ENCODE measurements around the gene SH3RF3.
A peak's percentile ranks its signal among the peaks of the same experiment; 100 is the strongest.
"Not testable (repeated sequence)": the region's sequence is repeated elsewhere in the genome, so short reads cannot be mapped to it uniquely, and the experiment has no call there.

The SH3RF3 gene

GRCh38 chr2:109216332-109216731 is 87.3 kb downstream of the SH3RF3 start:
- no peak for TF ChIP-seq CTCF (IDR thresholded peaks at IDR 0.05; ENCODE audit: control insufficient read depth, insufficient read depth, low read depth, low read length, missing control alignments)
- no peak overlapping the region for H3K4me3 ChIP-seq (ENCODE audit: control insufficient read depth, low read depth, low read length)
- DNase-seq (ENCODE audit: low read depth): no peak

GRCh38 chr2:109217362-109218086 is 88.5 kb downstream of the SH3RF3 start:
- peak; percentile 80 for DNase-seq (ENCODE audit: low read depth)
- no peak for TF ChIP-seq CTCF (IDR thresholded peaks at IDR 0.05; ENCODE audit: control insufficient read depth, insufficient read depth, low read depth, low read length, missing control alignments)
- H3K4me3 ChIP-seq (ENCODE audit: control insufficient read depth, low read depth, low read length): no peak overlapping the region

GRCh38 chr2:109218087-109218791 is 89.2 kb downstream of the SH3RF3 start:
- DNase-seq (ENCODE audit: low read depth): no peak
- H3K4me3 ChIP-seq (ENCODE audit: control insufficient read depth, low read depth, low read length): no peak overlapping the region

GRCh38 chr2:109218792-109219126 is 89.8 kb downstream of the SH3RF3 start:
- no peak overlapping the region for H3K4me3 ChIP-seq (ENCODE audit: control insufficient read depth, low read depth, low read length)

More at GRCh38 chr2:109218087-109218791, 89.2 kb downstream of the SH3RF3 start:
- TF ChIP-seq CTCF (IDR thresholded peaks at IDR 0.05; ENCODE audit: control insufficient read depth, insufficient read depth, low read depth, low read length, missing control alignments): no peak

GRCh38 chr2:109220860-109221259 is 91.9 kb downstream of the SH3RF3 start:
- H3K4me3 ChIP-seq (ENCODE audit: control insufficient read depth, low read depth, low read length): no peak overlapping the region
- DNase-seq (ENCODE audit: low read depth): no peak
- TF ChIP-seq CTCF (IDR thresholded peaks at IDR 0.05; ENCODE audit: control insufficient read depth, insufficient read depth, low read depth, low read length, missing control alignments): no peak

More at GRCh38 chr2:109218792-109219126, 89.8 kb downstream of the SH3RF3 start:
- no peak for TF ChIP-seq CTCF (IDR thresholded peaks at IDR 0.05; ENCODE audit: control insufficient read depth, insufficient read depth, low read depth, low read length, missing control alignments)
- DNase-seq (ENCODE audit: low read depth): no peak

GRCh38 chr2:109221316-109221715 is 92.3 kb downstream of the SH3RF3 start:
- H3K4me3 ChIP-seq (ENCODE audit: control insufficient read depth, low read depth, low read length); DNase-seq (ENCODE audit: low read depth): not testable (repeated sequence)

GRCh38 chr2:109222422-109222821 is 93.4 kb downstream of the SH3RF3 start:
- no peak for TF ChIP-seq CTCF (IDR thresholded peaks at IDR 0.05; ENCODE audit: control insufficient read depth, insufficient read depth, low read depth, low read length, missing control alignments)
- no peak overlapping the region for H3K4me3 ChIP-seq (ENCODE audit: control insufficient read depth, low read depth, low read length)

More at GRCh38 chr2:109222422-109222821, 93.4 kb downstream of the SH3RF3 start:
- no peak for DNase-seq (ENCODE audit: low read depth)
